K562 (cell line): ENCODE results near the gene EDARADD. TPM values are rescaled to one million over a fixed set of nuclear protein-coding genes. Genes with fewer than 3 reads are reported as not detected.

Experiments used
- ADNP ChIP-seq: fragments of 200-800 bp; sonication (Bioruptor generic); IDR thresholded peaks from 2 replicates; pipeline ENCODE4 v1.6.1; 2016; ENCODE audit warnings: missing genetic modification characterization, missing compliant biosample characterization
- CREBBP ChIP-seq: IDR thresholded peaks from one replicate; pipeline ENCODE4 v1.6.1; 2012; ENCODE audit warnings: low read depth, mild to moderate bottlenecking, control low read depth, inconsistent platforms, low read length
- ETV1 ChIP-seq: fragments of 450-650 bp; conservative IDR thresholded peaks from 2 replicates; pipeline ENCODE4 v1.6.1; 2016; ENCODE audit warnings: missing genetic modification characterization, control low read depth, low read depth, missing compliant biosample characterization
- FOS ChIP-seq: IDR thresholded peaks from 3 replicates; pipeline ENCODE4 v1.6.1; 2011; ENCODE audit not compliant: insufficient read length; ENCODE audit errors: extremely low read depth
- FOXJ3 ChIP-seq: sonication (generic); formaldehyde crosslinking; IDR thresholded peaks from 2 replicates; pipeline ENCODE4 v1.4.0; 2020; ENCODE audit warnings: mild to moderate bottlenecking, missing genetic modification reagents
- KDM4B ChIP-seq, 2 experiments: fragments of 450-650 bp in 1 of 2; sonication (generic) in 1 of 2; IDR thresholded peaks; 2 replicates each; pipeline ENCODE4 v1.6.1; 2016 to 2017; ENCODE audit warnings: borderline replicate concordance in 2 of 2, antibody characterized with exemption in 1 of 2, low read depth in 1 of 2, mild to moderate bottlenecking in 1 of 2
- MCM3 ChIP-seq: fragments of 450-650 bp; IDR thresholded peaks from 2 replicates; pipeline ENCODE4 v1.6.1; 2016
- RREB1 ChIP-seq: fragments of 250-450 bp; sonication (Bioruptor Pico); IDR thresholded peaks from 2 replicates; pipeline ENCODE4 v1.4.0; 2020
- SIRT6 ChIP-seq: IDR thresholded peaks from one replicate; pipeline ENCODE4 v1.6.1; 2012; ENCODE audit warnings: low read depth, mild to moderate bottlenecking, control low read depth, inconsistent platforms, low read length, moderate library complexity
- SRSF3 ChIP-seq: fragments of 200-400 bp; formaldehyde crosslinking; IDR thresholded peaks from 2 replicates; pipeline ENCODE4 v1.6.1; 2016; ENCODE audit warnings: mild to moderate bottlenecking, low read length, moderate library complexity; ENCODE audit not compliant: insufficient read depth
- STAG1 ChIP-seq: sonication (generic); formaldehyde crosslinking; IDR thresholded peaks from 2 replicates; pipeline ENCODE4 v1.5.0; 2020; ENCODE audit warnings: missing genetic modification reagents, borderline replicate concordance
- TRIM24 ChIP-seq, 2 experiments: fragments of 450-650 bp; IDR thresholded peaks; 2 replicates each; pipeline ENCODE4 v1.6.1; 2016
- ZNF449 ChIP-seq: fragments of 250-450 bp; sonication (Bioruptor Pico); IDR thresholded peaks from 2 replicates; pipeline ENCODE4 v1.8.0; 2022; ENCODE audit warnings: moderate library complexity, mild to moderate bottlenecking, inconsistent platforms
- polyA plus RNA-seq, 8 experiments: library from polyadenylated mRNA; depleted of rRNA in 4 of 8; stranded (reverse) in 5 of 8; unstranded in 3 of 8; fragments of >200 nt; fragmentation: Nextera tagmentation in 2 of 8; fragmentation: Illumina TruSeq in 1 of 8; extraction: Ambion mirVana in 2 of 8; extraction: Trizol in 1 of 8; gene quantifications; 2 replicates each; pipeline versions ENCODE4 v1.2.1 to v1.2.3, GENCODE V29; 2011 to 2014; ENCODE audit warnings: inconsistent platforms in 1 of 8, missing spikeins in 1 of 8
- total RNA-seq, 7 experiments: library from RNA; depleted of rRNA in 6 of 7; stranded (reverse); fragments of >200 nt in 6 of 7; fragmentation: Illumina TruSeq in 2 of 7; extraction: Trizol in 2 of 7; gene quantifications; 2 replicates each; pipeline versions ENCODE4 v1.2.1 to v1.2.3, GENCODE V29; 2011 to 2021; ENCODE audit warnings: low replicate concordance in 1 of 7
- TF ChIP-seq, protein P1 (sequence below): fragments of 450-650 bp; formaldehyde crosslinking; IDR thresholded peaks from 2 replicates; pipeline ENCODE4 v1.4.0; 2020; ENCODE audit warnings: mild to moderate bottlenecking, moderate library complexity
- TF ChIP-seq, protein P2 (sequence below), 2 experiments: fragments of 450-650 bp in 1 of 2; IDR thresholded peaks; 2 replicates each; pipeline ENCODE4 v1.6.1; 2011 to 2017; ENCODE audit warnings: low read depth in 2 of 2, antibody characterized with exemption in 1 of 2, borderline replicate concordance in 1 of 2, low read length in 1 of 2, mild to moderate bottlenecking in 1 of 2, mixed read lengths in 1 of 2; ENCODE audit not compliant: control insufficient read depth in 1 of 2

The EDARADD gene
- total and polyA plus RNA-seq, 9 of the 15 experiments (the other 6 are each of a cell fraction or from before 2014, with no cell fraction given), result 0.46 to 32.4 (median 20.6) TPM

- TF ChIP-seq, protein P1, sequence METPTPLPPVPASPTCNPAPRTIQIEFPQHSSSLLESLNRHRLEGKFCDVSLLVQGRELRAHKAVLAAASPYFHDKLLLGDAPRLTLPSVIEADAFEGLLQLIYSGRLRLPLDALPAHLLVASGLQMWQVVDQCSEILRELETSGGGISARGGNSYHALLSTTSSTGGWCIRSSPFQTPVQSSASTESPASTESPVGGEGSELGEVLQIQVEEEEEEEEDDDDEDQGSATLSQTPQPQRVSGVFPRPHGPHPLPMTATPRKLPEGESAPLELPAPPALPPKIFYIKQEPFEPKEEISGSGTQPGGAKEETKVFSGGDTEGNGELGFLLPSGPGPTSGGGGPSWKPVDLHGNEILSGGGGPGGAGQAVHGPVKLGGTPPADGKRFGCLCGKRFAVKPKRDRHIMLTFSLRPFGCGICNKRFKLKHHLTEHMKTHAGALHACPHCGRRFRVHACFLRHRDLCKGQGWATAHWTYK (CRISPR knock-in tag), result no peak
- TF ChIP-seq RREB1 (CRISPR knock-in tag), result no peak
- TF ChIP-seq MCM3, result no peak
- TF ChIP-seq ZNF449, result peak; percentile 68; the same call in 1 of the 2 replicates
- TF ChIP-seq SRSF3, result no peak
- no peak for TF ChIP-seq SIRT6
- TF ChIP-seq FOS, result no peak
- TF ChIP-seq ADNP (tag), result no peak
- TF ChIP-seq FOXJ3 (CRISPR knock-in tag), result no peak
- TF ChIP-seq STAG1 (CRISPR knock-in tag), result no peak
- no peak; the same call in 1 of the 2 replicates for TF ChIP-seq ETV1 (tag)
- TF ChIP-seq CREBBP, result no peak
- TF ChIP-seq, protein P2, sequence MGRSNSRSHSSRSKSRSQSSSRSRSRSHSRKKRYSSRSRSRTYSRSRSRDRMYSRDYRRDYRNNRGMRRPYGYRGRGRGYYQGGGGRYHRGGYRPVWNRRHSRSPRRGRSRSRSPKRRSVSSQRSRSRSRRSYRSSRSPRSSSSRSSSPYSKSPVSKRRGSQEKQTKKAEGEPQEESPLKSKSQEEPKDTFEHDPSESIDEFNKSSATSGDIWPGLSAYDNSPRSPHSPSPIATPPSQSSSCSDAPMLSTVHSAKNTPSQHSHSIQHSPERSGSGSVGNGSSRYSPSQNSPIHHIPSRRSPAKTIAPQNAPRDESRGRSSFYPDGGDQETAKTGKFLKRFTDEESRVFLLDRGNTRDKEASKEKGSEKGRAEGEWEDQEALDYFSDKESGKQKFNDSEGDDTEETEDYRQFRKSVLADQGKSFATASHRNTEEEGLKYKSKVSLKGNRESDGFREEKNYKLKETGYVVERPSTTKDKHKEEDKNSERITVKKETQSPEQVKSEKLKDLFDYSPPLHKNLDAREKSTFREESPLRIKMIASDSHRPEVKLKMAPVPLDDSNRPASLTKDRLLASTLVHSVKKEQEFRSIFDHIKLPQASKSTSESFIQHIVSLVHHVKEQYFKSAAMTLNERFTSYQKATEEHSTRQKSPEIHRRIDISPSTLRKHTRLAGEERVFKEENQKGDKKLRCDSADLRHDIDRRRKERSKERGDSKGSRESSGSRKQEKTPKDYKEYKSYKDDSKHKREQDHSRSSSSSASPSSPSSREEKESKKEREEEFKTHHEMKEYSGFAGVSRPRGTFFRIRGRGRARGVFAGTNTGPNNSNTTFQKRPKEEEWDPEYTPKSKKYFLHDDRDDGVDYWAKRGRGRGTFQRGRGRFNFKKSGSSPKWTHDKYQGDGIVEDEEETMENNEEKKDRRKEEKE (IDR thresholded peaks at IDR 0.05; ENCODE audit: borderline replicate concordance in 1 of 2, control insufficient read depth in 1 of 2, low read depth in 2 of 2, low read length in 1 of 2), result no peak
- TF ChIP-seq TRIM24 (IDR thresholded peaks at IDR 0.05), result no peak
- no peak for TF ChIP-seq KDM4B (IDR thresholded peaks at IDR 0.05; ENCODE audit: borderline replicate concordance in 2 of 2, low read depth in 1 of 2)
Observed at GRCh38 chr1:236393681-236394481, at the start of gene EDARADD (continued).
